ENCODE measurements around the gene RHBDD1. TPM values are rescaled to one million over a fixed set of nuclear protein-coding genes. Genes with fewer than 3 reads are reported as not detected.

Gene RHBDD1
- polyA plus RNA-seq, 1 donor: 23.3 TPM

DNA sequence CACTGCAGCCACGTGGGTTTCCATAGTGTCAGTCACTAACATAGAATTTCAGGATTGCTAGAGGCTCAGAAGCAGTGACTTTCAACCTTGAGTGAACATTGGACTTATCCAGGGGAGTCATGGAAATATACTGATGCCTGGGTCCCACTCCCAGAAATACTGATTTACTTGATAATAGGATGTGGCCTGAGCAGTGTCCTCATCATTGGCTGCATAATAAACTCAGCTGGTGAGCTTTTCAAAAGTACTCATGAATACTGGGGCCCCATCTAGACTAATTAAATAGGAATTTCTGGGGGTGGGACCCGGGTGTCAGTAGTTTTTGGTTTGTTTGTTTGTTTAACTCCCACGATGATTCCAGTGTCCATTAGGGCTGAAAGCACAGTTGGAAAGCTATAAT, 186.8 kb downstream of the RHBDD1 start:
- H3K27me3 ChIP-seq (ENCODE audit: control insufficient read depth, insufficient read depth, low read length): no peaks in the 10 kb centered on the region
- H3K36me3 ChIP-seq (ENCODE audit: control insufficient read depth, insufficient read depth, low read length): no peaks in the 10 kb centered on the region
- H3K4me1 ChIP-seq (ENCODE audit: control insufficient read depth, insufficient read depth, low read length): no peaks in the 10 kb centered on the region
- WGBS (ENCODE audit: insufficient coverage, low lambda C conversion rate): no CpG with 5 or more reads among the region's 3 CpGs
- H3K27ac ChIP-seq (ENCODE audit: low read length): no peak overlapping the region
- DNase-seq: no peak
- H3K9me3 ChIP-seq (ENCODE audit: control insufficient read depth, low read depth, low read length): no peaks in the 10 kb centered on the region
- H3K4me3 ChIP-seq (ENCODE audit: low read length): no peak overlapping the region

DNA sequence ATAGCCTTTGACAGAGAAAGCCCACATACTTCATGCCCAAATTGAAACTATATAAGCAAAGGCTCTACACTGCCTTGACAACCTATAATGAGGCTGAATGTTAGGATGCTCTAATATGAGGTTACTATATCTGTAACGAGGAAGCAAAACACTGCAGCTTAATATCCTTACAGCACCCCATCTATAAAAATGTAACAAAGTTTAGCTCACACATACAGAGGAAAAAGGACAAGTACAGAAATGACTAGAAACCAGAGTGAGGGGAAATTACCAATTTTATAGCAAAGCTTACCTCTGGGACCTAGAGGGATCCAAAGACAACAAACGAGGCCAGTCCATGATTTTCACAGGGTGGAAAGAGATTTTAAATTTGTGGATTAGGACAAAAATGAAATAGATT, 189.7 kb downstream of the RHBDD1 start:
- H3K9me3 ChIP-seq (ENCODE audit: control insufficient read depth, low read depth, low read length): no peaks in the 10 kb centered on the region
- no peak for DNase-seq
- 100% methylated on average over 1 of the region's 2 CpGs for WGBS (ENCODE audit: insufficient coverage, low lambda C conversion rate)
- H3K27me3 ChIP-seq (ENCODE audit: control insufficient read depth, insufficient read depth, low read length): no peaks in the 10 kb centered on the region
- H3K4me3 ChIP-seq (ENCODE audit: low read length): no peak overlapping the region
- no peaks in the 10 kb centered on the region for H3K4me1 ChIP-seq (ENCODE audit: control insufficient read depth, insufficient read depth, low read length)
- H3K27ac ChIP-seq (ENCODE audit: low read length): no peak overlapping the region
- no peaks in the 10 kb centered on the region for H3K36me3 ChIP-seq (ENCODE audit: control insufficient read depth, insufficient read depth, low read length)

DNA sequence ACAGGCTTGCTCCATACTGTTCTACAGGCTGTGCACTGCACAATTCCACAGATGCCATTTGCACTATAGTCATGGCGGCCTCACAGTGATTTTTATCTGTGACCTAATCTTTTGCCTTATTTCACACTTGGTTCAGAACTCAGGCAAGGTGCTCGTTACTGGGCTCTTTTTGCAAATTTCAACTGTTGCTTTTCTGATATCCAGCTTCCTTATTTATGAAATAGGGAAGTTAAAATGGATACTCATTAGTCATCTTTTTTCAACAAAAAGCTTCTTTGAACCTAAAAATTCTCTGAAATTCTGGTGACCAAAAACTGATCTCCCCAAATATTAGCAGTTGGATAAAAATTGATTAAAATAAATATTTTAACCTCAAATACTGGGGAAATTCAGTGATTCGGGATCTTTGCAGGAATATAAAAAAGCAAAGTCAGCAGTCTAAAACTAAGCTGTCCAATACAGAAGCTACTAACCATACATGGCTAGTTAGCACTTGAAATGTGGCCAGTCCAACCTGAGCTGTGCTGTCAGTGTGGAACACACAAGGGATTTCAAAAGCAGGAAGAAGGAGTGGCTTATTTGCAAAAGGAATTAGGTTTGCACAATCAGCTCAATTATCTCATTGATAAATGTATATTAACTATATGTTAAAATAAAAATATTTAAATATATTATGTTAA, 193.7 kb downstream of the RHBDD1 start:
- H3K27ac ChIP-seq (ENCODE audit: low read length): no peak overlapping the region
- H3K4me1 ChIP-seq (ENCODE audit: control insufficient read depth, insufficient read depth, low read length): peaks cover 2% of the 10 kb centered on the region
- H3K36me3 ChIP-seq (ENCODE audit: control insufficient read depth, insufficient read depth, low read length): no peaks in the 10 kb centered on the region
- no peak overlapping the region for H3K4me3 ChIP-seq (ENCODE audit: low read length)
- H3K9me3 ChIP-seq (ENCODE audit: control insufficient read depth, low read depth, low read length): no peaks in the 10 kb centered on the region
- WGBS (ENCODE audit: insufficient coverage, low lambda C conversion rate): 83% methylated on average over 2 of the region's 3 CpGs
- no peaks in the 10 kb centered on the region for H3K27me3 ChIP-seq (ENCODE audit: control insufficient read depth, insufficient read depth, low read length)
- no peak for DNase-seq

DNA sequence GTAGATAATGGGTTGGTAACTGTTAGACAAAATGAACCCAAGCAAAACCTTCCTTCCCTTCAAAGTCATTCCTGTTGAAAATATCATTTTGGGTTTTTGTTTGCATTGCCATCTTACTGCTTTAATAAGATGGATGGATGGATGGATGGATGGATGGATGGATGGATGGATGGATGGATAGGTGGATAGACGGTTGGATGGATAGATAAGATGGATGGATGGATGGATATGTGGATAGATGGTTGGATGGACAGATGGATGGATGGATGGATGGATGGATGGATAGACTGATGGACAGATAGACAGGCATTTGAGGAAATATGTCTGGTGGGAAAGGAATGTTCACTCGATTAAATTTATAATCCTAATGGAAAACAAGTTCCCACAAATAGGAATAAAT, 194.9 kb downstream of the RHBDD1 start:
- H3K27ac ChIP-seq (ENCODE audit: low read length): no peak overlapping the region
- no peak for DNase-seq
- 100% methylated on average over 1 of the region's 2 CpGs for WGBS (ENCODE audit: insufficient coverage, low lambda C conversion rate)

DNA sequence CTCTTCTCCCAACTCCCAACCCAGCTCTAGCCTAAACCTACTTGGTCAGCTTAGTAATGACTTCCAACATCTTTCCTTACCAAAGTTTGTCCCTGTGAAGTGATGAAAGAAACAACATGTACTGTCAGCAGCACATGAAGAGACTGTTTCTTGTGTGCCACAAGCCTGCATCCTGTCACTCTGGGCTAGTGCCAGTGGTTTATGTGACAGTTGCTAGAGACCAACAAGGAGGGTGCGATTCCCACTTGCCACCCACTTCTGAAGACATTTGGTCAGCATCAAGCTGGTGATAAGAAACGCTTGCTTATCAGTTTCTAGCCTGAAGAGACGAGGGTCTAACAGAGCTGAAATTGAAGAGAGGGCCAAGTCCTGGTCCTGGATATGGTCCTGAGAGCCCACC, 195.5 kb downstream of the RHBDD1 start:
- WGBS (ENCODE audit: insufficient coverage, low lambda C conversion rate): no CpG with 5 or more reads among the region's 3 CpGs
- H3K9me3 ChIP-seq (ENCODE audit: control insufficient read depth, low read depth, low read length): no peaks in the 10 kb centered on the region
- H3K27me3 ChIP-seq (ENCODE audit: control insufficient read depth, insufficient read depth, low read length): no peaks in the 10 kb centered on the region
- no peaks in the 10 kb centered on the region for H3K36me3 ChIP-seq (ENCODE audit: control insufficient read depth, insufficient read depth, low read length)
- no peak overlapping the region for H3K4me3 ChIP-seq (ENCODE audit: low read length)
- peaks cover 2% of the 10 kb centered on the region for H3K4me1 ChIP-seq (ENCODE audit: control insufficient read depth, insufficient read depth, low read length)
- DNase-seq: no peak
- H3K27ac ChIP-seq (ENCODE audit: low read length): no peak overlapping the region

More for the DNA sequence above, 194.9 kb downstream of the RHBDD1 start:
- no peaks in the 10 kb centered on the region for H3K27me3 ChIP-seq (ENCODE audit: control insufficient read depth, insufficient read depth, low read length)
- no peaks in the 10 kb centered on the region for H3K9me3 ChIP-seq (ENCODE audit: control insufficient read depth, low read depth, low read length)
- no peak overlapping the region for H3K4me3 ChIP-seq (ENCODE audit: low read length)
- H3K4me1 ChIP-seq (ENCODE audit: control insufficient read depth, insufficient read depth, low read length): peaks cover 2% of the 10 kb centered on the region
- no peaks in the 10 kb centered on the region for H3K36me3 ChIP-seq (ENCODE audit: control insufficient read depth, insufficient read depth, low read length)

DNA sequence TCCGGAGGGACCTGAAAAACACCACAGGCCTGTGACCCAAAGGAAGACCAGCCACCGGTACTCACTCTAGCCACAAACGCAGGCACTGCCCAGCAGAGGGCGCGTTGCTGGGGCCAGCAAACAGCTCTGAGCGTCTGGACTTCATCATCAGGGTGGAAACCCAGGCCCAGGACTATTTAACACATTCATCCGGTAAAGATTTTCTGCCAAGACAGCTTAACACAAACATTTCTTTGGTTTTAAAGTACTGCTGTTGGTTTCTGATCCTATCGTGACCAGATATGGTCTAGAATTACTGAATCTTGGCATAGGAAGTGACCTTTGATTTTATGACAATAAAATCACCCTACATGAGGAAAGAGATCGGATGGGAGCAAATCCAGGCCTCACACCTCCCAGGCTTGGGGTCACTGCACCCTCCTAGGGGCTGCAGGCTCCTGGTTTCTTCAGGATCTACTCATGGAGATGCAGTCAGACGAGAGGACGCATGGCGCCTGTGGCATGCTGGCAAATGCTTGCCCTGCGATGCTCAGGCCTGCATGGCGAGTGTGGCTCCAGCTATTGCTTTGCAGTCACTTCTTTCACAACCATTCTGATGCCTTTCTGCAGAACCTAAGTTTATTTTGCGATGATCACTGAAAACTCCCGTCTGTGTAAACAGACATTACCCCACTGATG, 197.8 kb downstream of the RHBDD1 start:
- peaks cover 2% of the 10 kb centered on the region for H3K4me1 ChIP-seq (ENCODE audit: control insufficient read depth, insufficient read depth, low read length)
- peak; percentile 41 to 56 for DNase-seq
- 7% methylated on average over 4 of the region's 16 CpGs for WGBS (ENCODE audit: insufficient coverage, low lambda C conversion rate)
- no peak overlapping the region for H3K27ac ChIP-seq (ENCODE audit: low read length)
- H3K27me3 ChIP-seq (ENCODE audit: control insufficient read depth, insufficient read depth, low read length): no peaks in the 10 kb centered on the region
- no peaks in the 10 kb centered on the region for H3K36me3 ChIP-seq (ENCODE audit: control insufficient read depth, insufficient read depth, low read length)
- H3K4me3 ChIP-seq (ENCODE audit: low read length): no peak overlapping the region
- H3K9me3 ChIP-seq (ENCODE audit: control insufficient read depth, low read depth, low read length): no peaks in the 10 kb centered on the region

DNA sequence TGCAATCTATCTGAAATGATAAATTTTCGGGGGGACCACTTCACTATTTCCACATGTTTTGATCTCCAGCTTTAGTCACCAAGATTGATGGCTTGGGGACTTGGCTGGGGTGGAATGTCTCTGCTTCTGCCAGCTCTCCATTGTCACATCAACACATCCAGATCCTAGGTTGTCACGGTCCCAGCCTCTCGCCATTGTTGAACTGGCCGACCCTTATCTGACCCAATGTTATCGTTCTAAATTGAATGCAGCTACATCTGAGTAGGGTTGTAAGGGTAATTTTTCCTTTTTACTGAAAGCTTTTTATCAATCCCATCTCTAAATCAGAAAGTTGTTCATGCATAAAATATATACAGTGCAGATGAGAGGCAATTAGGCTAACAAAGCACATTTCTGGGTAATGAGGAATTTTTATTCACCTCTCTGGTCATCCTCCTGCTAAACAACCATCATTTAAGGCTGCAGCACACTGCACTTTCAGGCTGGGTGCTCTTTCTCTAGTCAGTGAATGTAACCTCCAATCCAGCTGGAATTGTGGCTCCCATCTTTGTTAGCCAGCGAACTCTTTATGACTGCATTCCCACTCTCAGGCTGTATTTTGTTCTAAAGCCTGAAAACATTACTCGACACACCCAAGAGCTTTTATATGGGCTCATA, 200.0 kb downstream of the RHBDD1 start:
- H3K9me3 ChIP-seq (ENCODE audit: control insufficient read depth, low read depth, low read length): no peaks in the 10 kb centered on the region
- peaks cover 2% of the 10 kb centered on the region for H3K4me1 ChIP-seq (ENCODE audit: control insufficient read depth, insufficient read depth, low read length)
- H3K4me3 ChIP-seq (ENCODE audit: low read length): no peak overlapping the region
- no peak for DNase-seq
- no peak overlapping the region for H3K27ac ChIP-seq (ENCODE audit: low read length)
- no peaks in the 10 kb centered on the region for H3K36me3 ChIP-seq (ENCODE audit: control insufficient read depth, insufficient read depth, low read length)
- WGBS (ENCODE audit: insufficient coverage, low lambda C conversion rate): 33% methylated on average over 1 of the region's 7 CpGs
- H3K27me3 ChIP-seq (ENCODE audit: control insufficient read depth, insufficient read depth, low read length): no peaks in the 10 kb centered on the region

DNA sequence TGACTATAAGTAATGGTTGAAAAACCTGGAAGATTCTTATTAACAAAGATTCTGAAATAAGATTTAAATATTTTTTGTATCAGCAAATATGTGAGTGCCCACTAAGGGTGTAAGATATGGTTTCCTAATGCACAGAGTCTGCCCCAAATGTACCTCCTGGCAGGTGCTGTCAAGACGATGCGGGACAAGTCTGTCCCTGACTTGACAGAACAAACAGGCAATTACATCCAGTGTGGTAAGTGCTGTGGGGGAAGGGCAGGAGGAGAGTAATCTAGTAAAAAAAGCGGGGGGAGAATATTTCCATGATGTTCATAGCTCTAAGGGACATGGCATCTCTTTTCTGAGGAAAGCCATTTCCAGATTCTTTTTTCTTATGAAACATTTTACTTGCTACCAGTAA, 200.7 kb downstream of the RHBDD1 start:
- H3K9me3 ChIP-seq (ENCODE audit: control insufficient read depth, low read depth, low read length): no peaks in the 10 kb centered on the region
- no peaks in the 10 kb centered on the region for H3K27me3 ChIP-seq (ENCODE audit: control insufficient read depth, insufficient read depth, low read length)
- no peaks in the 10 kb centered on the region for H3K36me3 ChIP-seq (ENCODE audit: control insufficient read depth, insufficient read depth, low read length)
- WGBS (ENCODE audit: insufficient coverage, low lambda C conversion rate): no CpG with 5 or more reads among the region's 3 CpGs
- no peak overlapping the region for H3K27ac ChIP-seq (ENCODE audit: low read length)
- DNase-seq: no peak
- no peak overlapping the region for H3K4me3 ChIP-seq (ENCODE audit: low read length)
- H3K4me1 ChIP-seq (ENCODE audit: control insufficient read depth, insufficient read depth, low read length): peaks cover 2% of the 10 kb centered on the region

DNA sequence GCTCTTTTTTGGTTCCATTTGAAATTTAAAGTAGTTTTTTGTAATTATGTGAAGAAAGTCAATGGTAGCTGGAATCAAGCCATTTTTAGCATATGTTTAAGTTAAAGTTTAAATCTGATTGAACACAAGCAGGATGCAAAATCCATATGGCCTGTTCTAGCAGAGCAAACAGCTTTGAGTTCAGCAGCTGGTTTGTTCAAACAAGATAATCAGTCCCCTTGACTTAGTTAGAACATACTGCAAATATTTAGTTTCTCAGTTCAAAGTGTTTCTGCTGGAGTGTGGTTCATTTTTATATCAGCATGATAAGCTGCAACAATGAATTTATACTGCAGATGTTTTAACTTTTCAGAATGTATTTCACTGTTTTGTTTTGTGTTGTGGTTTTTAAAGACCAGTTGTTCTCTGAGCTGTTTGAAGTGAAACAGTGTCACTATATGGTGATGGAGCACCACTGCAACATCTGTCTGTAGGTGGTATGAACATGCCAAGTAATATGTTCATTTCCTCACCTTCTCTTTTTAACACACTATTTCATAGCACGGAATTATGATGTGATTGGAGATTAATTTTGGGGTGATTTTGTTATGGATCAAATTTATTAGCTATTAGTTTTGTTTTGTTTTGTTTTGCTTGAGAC, 202.8 kb downstream of the RHBDD1 start:
- WGBS (ENCODE audit: insufficient coverage, low lambda C conversion rate): no CpG with 5 or more reads among the region's 1 CpG
- DNase-seq: peak; percentile 3 to 43

DNA sequence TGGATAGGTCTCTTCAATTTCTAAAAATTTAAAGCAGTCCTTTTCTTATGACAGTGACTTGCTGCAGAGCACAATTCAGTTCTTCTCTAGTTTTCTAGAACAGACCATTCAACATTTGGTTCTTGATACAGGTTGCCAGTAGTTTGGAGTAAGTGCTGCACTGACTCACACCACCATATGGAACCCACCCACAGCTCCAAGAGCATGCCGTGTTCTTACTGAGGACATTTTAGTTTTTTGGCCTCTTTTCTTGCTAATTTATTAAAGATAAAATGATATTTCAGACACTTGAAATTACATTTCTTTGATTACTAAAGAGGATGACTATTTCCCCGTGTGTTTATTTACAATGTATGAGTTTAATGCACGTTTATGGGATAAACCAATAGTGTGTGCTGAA, 208.1 kb downstream of the RHBDD1 start:
- Histone ChIP-seq H3K27ac (ENCODE audit: low read length) (no peak overlapping the region), H3K36me3 (ENCODE audit: control insufficient read depth, insufficient read depth, low read length) (no peaks in the 10 kb centered on the region), H3K4me3 (ENCODE audit: low read length) (no peak overlapping the region), H3K9me3 (ENCODE audit: control insufficient read depth, low read depth, low read length) (no peaks in the 10 kb centered on the region), H3K27me3 (ENCODE audit: control insufficient read depth, insufficient read depth, low read length) (no peaks in the 10 kb centered on the region), H3K4me1 (ENCODE audit: control insufficient read depth, insufficient read depth, low read length) (no peaks in the 10 kb centered on the region)
- no CpG with 5 or more reads among the region's 3 CpGs for WGBS (ENCODE audit: insufficient coverage, low lambda C conversion rate)
- DNase-seq: no peak

More for the DNA sequence above, 202.8 kb downstream of the RHBDD1 start:
- peaks cover 2% of the 10 kb centered on the region for H3K4me1 ChIP-seq (ENCODE audit: control insufficient read depth, insufficient read depth, low read length)
- no peaks in the 10 kb centered on the region for H3K27me3 ChIP-seq (ENCODE audit: control insufficient read depth, insufficient read depth, low read length)
- no peaks in the 10 kb centered on the region for H3K36me3 ChIP-seq (ENCODE audit: control insufficient read depth, insufficient read depth, low read length)
- H3K4me3 ChIP-seq (ENCODE audit: low read length): no peak overlapping the region
- no peaks in the 10 kb centered on the region for H3K9me3 ChIP-seq (ENCODE audit: control insufficient read depth, low read depth, low read length)
- H3K27ac ChIP-seq (ENCODE audit: low read length): no peak overlapping the region
